ENCODE measurements around the gene KRT31.

Gene KRT31

DNA sequence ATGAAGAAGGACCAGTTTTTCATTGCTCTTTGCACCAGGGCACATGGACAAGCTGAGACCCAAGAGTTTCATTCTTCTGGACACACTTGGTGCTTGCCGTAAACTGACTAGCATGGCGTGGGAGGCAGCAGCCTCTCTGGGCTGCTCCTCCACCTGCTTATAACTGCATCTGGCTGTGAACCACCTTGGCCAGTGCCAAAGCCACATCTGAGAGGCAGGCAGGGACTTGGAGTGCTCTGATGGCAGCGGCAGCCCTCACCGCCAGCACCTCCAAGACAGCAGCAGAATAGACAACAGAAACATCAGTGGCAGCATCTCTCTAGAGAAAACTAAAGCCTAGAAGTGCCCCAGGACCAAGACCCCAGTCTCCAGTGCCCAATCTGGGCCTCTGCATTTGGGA, 22.3 kb upstream of the KRT31 start (continued):
- TF ChIP-seq, protein P1, sequence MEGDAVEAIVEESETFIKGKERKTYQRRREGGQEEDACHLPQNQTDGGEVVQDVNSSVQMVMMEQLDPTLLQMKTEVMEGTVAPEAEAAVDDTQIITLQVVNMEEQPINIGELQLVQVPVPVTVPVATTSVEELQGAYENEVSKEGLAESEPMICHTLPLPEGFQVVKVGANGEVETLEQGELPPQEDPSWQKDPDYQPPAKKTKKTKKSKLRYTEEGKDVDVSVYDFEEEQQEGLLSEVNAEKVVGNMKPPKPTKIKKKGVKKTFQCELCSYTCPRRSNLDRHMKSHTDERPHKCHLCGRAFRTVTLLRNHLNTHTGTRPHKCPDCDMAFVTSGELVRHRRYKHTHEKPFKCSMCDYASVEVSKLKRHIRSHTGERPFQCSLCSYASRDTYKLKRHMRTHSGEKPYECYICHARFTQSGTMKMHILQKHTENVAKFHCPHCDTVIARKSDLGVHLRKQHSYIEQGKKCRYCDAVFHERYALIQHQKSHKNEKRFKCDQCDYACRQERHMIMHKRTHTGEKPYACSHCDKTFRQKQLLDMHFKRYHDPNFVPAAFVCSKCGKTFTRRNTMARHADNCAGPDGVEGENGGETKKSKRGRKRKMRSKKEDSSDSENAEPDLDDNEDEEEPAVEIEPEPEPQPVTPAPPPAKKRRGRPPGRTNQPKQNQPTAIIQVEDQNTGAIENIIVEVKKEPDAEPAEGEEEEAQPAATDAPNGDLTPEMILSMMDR (tag by site-specific recombination; IDR thresholded peaks at IDR 0.05), result no peak
- TF ChIP-seq REPIN1 (tag by site-specific recombination; IDR thresholded peaks at IDR 0.05; ENCODE audit: low read depth) (no peak), ZNF211 (tag by site-specific recombination; IDR thresholded peaks at IDR 0.05; ENCODE audit: low read depth) (no peak)
- TF ChIP-seq, protein P2, sequence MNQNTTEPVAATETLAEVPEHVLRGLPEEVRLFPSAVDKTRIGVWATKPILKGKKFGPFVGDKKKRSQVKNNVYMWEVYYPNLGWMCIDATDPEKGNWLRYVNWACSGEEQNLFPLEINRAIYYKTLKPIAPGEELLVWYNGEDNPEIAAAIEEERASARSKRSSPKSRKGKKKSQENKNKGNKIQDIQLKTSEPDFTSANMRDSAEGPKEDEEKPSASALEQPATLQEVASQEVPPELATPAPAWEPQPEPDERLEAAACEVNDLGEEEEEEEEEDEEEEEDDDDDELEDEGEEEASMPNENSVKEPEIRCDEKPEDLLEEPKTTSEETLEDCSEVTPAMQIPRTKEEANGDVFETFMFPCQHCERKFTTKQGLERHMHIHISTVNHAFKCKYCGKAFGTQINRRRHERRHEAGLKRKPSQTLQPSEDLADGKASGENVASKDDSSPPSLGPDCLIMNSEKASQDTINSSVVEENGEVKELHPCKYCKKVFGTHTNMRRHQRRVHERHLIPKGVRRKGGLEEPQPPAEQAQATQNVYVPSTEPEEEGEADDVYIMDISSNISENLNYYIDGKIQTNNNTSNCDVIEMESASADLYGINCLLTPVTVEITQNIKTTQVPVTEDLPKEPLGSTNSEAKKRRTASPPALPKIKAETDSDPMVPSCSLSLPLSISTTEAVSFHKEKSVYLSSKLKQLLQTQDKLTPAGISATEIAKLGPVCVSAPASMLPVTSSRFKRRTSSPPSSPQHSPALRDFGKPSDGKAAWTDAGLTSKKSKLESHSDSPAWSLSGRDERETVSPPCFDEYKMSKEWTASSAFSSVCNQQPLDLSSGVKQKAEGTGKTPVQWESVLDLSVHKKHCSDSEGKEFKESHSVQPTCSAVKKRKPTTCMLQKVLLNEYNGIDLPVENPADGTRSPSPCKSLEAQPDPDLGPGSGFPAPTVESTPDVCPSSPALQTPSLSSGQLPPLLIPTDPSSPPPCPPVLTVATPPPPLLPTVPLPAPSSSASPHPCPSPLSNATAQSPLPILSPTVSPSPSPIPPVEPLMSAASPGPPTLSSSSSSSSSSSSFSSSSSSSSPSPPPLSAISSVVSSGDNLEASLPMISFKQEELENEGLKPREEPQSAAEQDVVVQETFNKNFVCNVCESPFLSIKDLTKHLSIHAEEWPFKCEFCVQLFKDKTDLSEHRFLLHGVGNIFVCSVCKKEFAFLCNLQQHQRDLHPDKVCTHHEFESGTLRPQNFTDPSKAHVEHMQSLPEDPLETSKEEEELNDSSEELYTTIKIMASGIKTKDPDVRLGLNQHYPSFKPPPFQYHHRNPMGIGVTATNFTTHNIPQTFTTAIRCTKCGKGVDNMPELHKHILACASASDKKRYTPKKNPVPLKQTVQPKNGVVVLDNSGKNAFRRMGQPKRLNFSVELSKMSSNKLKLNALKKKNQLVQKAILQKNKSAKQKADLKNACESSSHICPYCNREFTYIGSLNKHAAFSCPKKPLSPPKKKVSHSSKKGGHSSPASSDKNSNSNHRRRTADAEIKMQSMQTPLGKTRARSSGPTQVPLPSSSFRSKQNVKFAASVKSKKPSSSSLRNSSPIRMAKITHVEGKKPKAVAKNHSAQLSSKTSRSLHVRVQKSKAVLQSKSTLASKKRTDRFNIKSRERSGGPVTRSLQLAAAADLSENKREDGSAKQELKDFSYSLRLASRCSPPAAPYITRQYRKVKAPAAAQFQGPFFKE (tag by site-specific recombination; IDR thresholded peaks at IDR 0.05; ENCODE audit: borderline replicate concordance), result no peak

DNA sequence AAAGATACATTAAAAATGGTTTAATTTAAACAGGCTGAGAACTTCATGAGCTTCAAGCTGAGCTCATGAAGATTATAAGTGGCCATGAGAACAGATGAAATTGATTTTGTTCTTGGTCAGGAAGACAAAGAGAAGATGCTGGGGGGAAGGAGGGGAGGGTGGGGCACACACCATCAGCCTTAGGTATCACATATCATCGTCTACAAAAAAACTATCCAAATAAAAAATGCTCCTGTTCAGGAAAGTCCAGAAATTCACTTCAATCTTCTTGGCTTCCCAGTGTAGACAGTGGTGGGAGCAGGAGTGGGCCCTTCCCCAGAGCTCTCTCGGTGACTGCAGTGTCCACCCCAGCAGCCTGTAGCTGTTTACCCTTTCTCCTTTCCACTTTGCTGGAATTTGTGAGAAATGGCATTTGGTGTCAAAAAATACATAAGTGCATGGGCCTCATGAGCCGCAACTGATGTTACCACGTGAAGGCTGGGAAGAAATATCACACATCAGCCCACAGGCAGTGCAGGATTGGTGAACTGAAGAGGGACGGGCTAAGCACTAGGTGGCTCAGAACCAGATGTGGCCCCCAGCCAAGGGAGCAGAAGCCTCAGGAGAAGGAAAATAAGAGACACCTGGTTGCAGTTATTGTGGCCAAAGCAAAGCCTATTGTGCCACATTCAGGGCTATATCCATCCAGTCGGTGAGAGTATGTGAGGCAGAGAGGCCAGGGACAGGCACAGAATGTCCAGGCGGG, 20.9 kb upstream of the KRT31 start:
- ChIA-PET POLR2A (no interaction called here), CTCF (interaction anchor here (0.5 to 2.5 kb wide), 24 partner anchors 8 to 502 kb away, joined by 3 to 10 read pairs (median 4); no protein-coding TSS in a partner anchor)
- H3K9me3 ChIP-seq (ENCODE audit: control insufficient read depth, insufficient read depth, low read depth, low read length), result no peaks in the 10 kb centered on the region
- H3K4me1 ChIP-seq (ENCODE audit: control insufficient read depth, insufficient read depth, low read length), result no peaks in the 10 kb centered on the region
- H3K27ac ChIP-seq (ENCODE audit: extremely low read depth, low read depth, low read length), result no peak overlapping the region
- TF ChIP-seq ZNF404 (tag by site-specific recombination; IDR thresholded peaks at IDR 0.05) (no peak), ZNF791 (tag by site-specific recombination; IDR thresholded peaks at IDR 0.05) (no peak), HOXD13 (CRISPR knock-in tag; IDR thresholded peaks at IDR 0.05; ENCODE audit: borderline replicate concordance) (no peak), ZNF610 (tag by site-specific recombination; IDR thresholded peaks at IDR 0.05; ENCODE audit: borderline replicate concordance) (no peak), ZNF560 (tag by site-specific recombination; IDR thresholded peaks at IDR 0.05; ENCODE audit: borderline replicate concordance) (no peak), KLF7 (tag by site-specific recombination; IDR thresholded peaks at IDR 0.05; ENCODE audit: borderline replicate concordance) (no peak), ZNF112 (tag by site-specific recombination; IDR thresholded peaks at IDR 0.05) (no peak), ZNF341 (tag by site-specific recombination; IDR thresholded peaks at IDR 0.05; ENCODE audit: low read depth) (no peak)
- TF ChIP-seq, protein P3, sequence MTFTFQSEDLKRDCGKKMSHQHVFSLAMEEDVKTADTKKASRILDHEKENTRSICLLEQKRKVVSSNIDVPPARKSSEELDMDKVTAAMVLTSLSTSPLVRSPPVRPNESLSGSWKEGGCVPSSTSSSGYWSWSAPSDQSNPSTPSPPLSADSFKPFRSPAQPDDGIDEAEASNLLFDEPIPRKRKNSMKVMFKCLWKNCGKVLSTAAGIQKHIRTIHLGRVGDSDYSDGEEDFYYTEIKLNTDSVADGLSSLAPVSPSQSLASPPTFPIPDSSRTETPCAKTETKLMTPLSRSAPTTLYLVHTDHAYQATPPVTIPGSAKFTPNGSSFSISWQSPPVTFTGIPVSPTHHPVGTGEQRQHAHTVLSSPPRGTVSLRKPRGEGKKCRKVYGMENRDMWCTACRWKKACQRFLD (tag by site-specific recombination; IDR thresholded peaks at IDR 0.05), result no peak
- TF ChIP-seq, protein P4, sequence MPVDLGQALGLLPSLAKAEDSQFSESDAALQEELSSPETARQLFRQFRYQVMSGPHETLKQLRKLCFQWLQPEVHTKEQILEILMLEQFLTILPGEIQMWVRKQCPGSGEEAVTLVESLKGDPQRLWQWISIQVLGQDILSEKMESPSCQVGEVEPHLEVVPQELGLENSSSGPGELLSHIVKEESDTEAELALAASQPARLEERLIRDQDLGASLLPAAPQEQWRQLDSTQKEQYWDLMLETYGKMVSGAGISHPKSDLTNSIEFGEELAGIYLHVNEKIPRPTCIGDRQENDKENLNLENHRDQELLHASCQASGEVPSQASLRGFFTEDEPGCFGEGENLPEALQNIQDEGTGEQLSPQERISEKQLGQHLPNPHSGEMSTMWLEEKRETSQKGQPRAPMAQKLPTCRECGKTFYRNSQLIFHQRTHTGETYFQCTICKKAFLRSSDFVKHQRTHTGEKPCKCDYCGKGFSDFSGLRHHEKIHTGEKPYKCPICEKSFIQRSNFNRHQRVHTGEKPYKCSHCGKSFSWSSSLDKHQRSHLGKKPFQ (tag by site-specific recombination; IDR thresholded peaks at IDR 0.05), result no peak
- no peak overlapping the region for H3K4me3 ChIP-seq (ENCODE audit: low read depth, low read length)
- no peaks in the 10 kb centered on the region for H3K36me3 ChIP-seq (ENCODE audit: control insufficient read depth in 2 of 2, insufficient read depth in 1 of 2, low read length in 2 of 2)

All from HEK293 (cell line).